Stimulated activated CD8-positive, alpha-beta memory T cell treated with anti-CD3 and anti-CD28 coated beads, Interleukin-7, amount 100 ng/mL, for 24 hours (primary cell): ENCODE results near the gene FGF12.

Experiments used
- DNase-seq: peaks from one replicate; pipeline ENCODE4 v3.0.0-alpha.2; 2020; ENCODE audit warnings: low read depth

FGF12 gene

DNA sequence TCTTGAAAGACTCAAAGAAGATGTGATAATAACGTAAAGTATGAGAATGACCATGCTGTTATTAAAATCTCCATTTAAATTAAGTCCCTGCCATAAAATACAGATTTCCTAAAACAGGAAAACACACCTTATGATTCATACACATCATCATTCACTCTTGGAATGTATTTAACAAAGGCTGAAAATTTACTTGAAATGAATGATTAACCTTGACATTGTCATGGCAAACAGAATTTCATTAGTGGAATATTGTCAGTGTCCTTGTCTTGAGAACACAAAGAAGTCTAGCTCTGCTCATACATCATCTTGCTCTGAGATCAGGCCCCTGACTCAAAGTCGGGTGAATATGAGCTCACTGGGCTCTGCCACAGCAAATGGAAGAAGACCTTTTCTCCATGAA lies 313.9 kb downstream of the FGF12 start:
- no peak for DNase-seq

DNA sequence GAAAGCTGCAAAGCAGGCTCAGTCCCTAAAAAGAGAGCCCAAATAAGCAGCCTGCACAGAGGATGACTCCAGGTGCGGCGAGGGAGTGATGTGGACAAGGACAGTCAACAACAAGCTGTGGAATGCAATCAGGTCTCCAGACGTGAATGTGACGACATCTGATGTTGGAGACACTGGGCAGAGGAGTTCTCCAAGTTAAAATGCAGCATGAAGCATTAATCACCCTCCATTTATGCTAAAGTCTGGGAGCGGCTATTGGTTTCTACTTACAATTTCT lies 316.7 kb downstream of the FGF12 start:
- no peak for DNase-seq

DNA sequence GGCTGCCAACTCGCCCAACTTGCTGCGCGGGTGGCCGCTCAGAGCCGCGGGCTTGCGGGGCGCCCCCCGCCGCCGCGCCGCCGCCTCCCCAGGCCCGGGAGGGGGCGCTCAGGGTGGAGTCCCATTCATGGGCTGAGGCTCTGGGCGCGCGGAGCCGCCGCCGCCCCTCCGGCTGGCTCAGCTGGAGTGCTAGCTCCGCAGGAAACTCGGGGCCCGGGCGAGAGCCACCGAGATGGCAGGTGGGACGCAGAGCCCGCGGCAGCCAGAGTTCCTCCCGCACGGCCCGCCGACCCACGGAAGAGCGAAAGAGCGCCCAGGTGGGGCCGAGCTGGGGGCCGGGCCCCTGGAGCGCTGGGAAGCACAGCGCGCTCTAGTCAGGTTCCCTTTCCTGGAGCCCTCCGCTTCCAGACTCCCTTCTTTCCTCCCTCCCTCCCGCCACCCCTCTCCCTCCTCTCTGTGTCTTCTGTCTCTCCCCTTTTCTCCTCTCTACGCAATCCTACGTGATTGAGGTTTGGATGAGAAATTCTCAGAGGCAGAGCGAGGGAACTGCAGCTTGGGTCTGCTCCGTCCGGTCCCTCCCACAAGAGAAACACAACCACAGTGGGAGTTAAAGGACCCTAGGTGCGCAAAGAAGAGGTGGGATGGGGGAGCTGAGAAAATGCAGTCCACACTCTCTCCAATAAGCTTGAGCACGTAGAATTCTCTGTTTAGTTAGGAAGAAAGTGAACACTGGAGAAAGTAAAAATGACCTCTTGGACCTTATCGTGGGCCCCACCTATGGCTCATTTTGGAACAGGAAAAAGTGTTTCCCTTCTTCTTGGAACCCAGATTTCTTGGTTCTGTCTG lies 317.3 kb downstream of the FGF12 start:
- no peak for DNase-seq

DNA sequence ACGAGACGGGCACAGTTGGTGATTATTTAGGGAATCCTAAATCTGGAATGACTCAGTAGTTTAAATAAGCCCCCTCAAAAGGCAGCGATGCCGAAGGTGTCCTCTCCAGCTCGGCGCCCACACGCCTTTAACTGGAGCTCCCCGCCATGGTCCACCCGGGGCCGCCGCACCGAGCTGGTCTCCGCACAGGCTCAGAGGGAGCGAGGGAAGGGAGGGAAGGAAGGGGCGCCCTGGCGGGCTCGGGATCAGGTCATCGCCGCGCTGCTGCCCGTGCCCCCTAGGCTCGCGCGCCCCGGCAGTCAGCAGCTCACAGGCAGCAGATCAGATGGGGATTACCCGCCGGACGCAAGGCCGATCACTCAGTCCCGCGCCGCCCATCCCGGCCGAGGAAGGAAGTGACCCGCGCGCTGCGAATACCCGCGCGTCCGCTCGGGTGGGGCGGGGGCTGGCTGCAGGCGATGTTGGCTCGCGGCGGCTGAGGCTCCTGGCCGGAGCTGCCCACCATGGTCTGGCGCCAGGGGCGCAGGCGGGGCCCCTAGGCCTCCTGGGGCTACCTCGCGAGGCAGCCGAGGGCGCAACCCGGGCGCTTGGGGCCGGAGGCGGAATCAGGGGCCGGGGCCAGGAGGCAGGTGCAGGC lies 318.0 kb downstream of the FGF12 start:
- DNase-seq, result no peak

DNA sequence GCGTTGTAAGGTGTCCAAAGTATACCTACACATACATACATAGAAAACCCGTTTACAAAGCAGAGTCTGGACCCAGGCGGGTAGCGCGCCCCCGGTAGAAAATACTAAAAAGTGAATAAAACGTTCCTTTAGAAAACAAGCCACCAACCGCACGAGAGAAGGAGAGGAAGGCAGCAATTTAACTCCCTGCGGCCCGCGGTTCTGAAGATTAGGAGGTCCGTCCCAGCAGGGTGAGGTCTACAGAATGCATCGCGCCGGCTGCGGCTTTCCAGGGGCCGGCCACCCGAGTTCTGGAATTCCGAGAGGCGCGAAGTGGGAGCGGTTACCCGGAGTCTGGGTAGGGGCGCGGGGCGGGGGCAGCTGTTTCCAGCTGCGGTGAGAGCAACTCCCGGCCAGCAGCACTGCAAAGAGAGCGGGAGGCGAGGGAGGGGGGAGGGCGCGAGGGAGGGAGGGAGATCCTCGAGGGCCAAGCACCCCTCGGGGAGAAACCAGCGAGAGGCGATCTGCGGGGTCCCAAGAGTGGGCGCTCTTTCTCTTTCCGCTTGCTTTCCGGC lies 318.6 kb downstream of the FGF12 start:
- DNase-seq, result no peak

DNA sequence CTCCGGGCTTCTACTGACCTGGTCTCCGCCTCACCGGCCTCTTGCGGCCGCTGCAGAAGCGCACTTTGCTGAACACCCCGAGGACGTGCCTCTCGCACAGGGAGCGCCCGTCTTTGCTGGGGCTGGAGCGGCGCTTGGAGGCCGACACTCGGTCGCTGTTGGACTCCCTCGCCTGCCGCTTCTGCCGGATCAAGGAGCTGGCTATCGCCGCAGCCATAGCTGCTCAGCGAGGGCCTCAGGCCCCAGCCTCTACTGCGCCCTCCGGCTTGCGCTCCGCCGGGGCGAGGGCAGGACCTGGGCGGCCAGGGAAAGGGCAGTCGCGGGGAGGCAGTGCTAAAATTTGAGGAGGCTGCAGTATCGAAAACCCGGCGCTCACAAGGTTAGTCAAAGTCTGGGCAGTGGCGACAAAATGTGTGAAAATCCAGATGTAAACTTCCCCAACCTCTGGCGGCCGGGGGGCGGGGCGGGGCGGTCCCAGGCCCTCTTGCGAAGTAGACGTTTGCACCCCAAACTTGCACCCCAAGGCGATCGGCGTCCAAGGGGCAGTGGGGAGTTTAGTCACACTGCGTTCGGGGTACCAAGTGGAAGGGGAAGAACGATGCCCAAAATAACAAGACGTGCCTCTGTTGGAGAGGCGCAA lies 319.2 kb downstream of the FGF12 start:
- DNase-seq, result no peak

DNA sequence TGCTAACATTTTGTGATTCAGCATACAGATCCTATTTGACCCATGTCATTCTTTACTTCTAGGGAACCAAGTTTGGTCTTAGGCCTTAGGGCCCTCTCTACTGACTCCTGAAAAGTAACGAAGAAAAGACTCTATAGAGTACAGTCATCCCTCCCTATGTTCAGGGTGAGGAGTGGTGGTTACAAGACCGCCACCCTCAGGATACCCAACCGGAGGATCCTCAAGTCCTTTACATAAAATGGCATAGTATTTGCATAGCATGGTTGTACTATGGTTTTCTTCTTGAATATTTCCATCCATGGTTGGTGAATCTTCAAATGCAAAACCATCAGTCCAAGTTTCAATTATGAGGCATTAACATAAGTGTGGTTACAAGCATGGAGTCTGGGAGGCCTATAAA lies 327.6 kb downstream of the FGF12 start:
- DNase-seq, result no peak

DNA sequence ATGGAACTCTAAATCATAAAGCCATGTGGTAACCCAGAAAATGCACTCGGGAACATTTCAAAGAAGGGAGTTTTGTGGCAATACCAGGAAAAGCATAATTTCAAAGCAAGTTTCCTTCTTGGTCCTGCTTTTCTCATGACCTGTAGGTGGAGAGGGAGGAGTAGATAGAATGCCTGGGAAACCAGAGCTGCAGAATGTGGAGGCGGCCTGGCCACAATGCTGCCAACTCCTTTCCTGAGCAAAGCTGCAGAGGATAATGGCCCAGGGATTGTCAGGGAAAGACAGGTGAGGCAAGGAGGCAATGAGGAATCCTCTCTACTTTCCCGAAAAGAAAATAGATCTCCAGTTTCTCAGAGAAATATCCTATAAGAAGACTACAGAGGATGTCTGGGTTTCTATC lies 330.3 kb downstream of the FGF12 start:
- no peak for DNase-seq

DNA sequence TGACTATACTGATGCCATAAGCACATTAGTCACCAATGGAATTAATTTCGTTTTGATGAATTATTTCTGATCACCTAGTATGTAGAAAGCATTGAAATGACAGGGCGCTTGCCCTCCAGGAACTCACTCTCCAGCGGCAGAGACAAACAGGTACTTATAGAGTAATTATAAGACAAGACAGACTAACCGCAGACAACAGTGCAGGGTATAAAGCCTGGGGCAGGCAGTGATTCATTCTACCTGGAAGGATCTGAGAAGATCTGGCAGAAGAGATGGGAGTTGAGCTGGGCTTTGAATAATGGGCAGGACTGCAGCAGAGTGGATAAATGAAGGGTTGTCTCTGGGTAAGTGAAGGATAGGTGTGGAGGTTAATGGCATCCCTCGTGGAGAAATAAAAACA lies 331.8 kb downstream of the FGF12 start:
- no peak for DNase-seq

DNA sequence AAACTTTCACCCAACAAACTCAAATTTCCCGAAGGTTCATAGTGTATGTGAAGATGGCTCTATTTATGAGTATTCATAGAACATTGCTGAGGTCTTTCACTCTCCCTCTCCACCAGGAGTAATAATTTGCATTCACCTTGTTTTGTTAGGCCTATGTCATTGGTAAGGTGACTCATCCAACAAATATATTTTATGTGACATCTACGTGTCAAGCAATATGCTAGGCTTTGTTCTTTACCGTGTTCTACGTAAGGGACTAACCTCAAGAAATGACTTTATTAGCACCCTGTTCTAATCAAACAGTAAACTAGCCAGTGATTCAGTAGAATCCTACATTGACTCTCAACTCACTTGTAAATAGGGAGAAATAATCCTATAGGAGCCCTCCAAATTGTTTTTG lies 334.4 kb downstream of the FGF12 start:
- no peak for DNase-seq

DNA sequence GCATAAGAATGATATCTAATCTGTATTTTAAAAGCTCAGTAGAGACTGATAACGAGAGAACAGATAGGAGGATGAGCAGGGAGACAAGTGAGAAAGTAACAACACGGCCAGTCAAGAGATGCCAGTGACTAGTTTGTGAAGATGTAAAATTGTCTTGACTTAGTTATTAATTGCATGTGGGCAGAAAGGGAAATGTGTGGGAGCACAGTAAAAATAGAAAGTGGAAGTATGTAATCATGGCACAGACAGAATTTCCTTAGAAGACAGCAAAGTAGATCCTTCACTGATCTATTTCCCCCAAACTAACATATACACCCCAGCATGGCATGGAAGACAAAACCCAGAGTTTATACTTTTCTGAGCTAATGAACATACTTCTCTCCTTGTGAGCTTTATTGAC lies 344.5 kb downstream of the FGF12 start:
- no peak for DNase-seq

DNA sequence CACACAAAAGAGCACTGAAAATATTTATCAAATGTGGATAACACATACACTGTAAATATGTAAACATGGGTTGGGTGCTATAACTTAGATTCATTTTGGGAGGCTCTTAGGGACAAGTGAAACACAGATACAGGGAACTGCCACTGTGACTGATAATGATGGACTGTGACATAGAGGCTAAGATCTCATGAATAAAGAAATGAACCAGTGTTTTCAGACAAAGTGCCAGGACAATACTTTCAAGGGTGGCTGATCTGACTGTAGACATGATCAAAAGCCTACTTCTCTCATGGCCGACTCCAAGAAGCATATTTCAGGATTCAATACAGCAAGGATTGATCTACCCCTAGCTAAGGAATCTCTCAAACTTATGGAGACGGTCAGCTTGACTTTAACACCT lies 353.8 kb downstream of the FGF12 start:
- DNase-seq, result no peak

DNA sequence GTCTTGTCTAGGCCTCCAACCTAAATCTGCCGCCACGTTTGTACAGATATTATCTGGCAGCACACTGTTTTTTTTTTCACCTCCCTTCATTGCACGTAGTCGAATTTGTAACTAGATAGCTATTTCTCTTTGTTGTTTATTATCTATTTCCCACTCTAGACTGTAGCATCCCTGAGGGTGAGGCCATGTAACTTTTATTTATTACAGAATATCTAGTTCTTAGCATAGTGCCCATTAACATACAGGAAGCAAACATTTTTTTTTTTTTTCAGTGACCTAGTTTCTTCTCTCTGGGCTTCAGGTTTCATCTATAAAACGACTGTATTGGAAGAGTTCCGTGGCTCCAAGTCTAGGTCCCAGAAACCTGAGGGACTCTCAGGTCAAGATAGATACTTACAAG lies 354.3 kb downstream of the FGF12 start:
- DNase-seq, result no peak

DNA sequence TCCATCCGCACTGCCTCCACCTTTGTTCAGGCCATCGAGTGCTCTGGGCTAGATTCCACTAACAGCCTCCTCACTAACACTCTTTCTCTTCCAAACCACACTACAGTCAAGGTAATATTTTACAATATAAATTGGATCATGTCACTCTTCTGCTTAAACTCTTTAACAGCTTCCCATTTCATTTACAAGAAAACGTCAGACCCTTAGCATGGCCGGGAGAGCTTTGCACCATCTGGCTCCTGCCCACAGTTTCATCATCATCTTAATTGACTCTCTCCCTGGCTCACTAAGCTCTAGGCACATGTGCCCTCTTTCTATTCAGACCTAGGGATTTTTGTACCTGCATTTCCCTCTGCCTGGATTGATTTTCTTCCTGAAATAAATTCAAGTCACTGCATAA lies 354.7 kb downstream of the FGF12 start:
- no peak for DNase-seq

DNA sequence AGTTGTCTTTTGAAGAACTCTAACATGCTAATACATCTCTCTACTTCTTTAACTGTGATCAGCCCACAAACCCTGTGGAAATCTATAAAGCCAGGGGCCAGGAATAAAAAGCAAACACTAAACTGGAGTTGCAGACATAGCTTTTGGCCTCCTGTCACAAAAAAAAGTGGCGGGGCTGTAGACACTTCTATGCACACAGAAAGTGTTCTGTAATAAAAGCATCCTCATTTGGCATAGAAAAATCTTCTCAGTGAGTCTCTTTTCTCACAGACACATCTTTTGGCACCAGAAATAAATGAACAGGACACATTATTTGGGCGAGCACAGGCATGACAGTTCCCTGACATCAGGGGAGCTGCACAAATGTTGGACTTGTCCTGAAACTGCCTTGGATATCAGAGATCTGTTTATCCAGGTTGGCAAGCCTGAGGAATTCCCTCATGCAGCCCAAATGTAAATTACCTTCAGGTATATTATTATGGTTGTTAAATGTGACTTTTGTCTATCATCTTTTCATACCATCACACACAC lies 355.4 kb downstream of the FGF12 start:
- no peak for DNase-seq

DNA sequence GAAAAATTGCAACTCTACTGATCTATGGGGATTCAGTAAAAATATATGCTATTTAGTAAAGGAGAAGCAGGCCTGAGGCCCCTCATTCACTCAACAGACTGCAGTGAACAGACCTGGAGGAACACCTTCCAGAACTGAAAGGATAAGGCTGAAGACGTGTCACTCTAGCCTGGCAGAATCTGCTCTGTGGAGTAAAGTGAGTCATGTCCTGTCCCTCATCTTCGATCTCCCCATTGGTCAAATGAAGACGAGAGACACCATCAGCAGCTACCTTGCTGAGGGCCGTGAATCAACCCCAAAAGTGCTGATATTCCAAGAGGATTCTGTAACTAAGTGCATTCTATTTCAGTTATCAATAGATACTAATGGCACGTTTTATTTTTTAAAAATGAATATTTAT lies 359.7 kb downstream of the FGF12 start:
- no peak for DNase-seq

DNA sequence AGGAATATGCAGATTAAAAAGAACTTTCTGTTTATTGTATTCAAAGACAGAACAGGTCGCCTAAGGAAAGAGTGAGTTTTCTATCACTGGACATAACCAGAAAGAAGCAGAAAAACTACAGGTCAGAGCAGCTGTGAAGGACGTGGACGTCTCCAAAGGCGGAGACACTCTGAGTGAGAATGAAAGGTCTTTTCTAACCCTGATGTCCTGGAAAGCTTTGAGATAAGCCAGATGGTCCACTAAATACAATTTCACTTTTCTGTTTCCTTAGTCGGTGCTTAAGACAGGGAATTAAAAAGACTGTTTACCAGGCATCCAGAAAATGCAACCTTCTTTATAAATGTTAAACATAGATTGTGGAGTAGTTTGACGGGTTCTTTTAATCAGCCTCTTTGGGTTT lies 360.4 kb downstream of the FGF12 start:
- no peak for DNase-seq

DNA sequence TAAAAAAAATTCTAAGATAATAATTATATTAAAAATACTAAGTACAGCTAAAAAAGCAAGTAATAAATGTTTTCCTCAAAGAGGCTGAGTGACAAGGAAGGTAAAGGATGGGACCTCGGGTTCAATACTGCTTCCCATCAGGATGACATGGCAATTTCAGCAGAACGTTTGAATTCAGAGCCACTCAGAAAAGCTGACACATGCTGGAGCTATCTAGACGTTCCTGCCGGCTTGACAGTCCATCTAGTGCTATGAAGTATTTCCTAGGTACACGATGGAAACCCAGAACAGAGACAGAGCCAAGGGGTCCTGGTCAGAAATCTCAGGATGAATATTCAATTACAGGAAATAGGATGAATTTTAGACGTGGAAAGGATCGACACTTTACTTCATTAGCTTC lies 361.8 kb downstream of the FGF12 start:
- no peak for DNase-seq

DNA sequence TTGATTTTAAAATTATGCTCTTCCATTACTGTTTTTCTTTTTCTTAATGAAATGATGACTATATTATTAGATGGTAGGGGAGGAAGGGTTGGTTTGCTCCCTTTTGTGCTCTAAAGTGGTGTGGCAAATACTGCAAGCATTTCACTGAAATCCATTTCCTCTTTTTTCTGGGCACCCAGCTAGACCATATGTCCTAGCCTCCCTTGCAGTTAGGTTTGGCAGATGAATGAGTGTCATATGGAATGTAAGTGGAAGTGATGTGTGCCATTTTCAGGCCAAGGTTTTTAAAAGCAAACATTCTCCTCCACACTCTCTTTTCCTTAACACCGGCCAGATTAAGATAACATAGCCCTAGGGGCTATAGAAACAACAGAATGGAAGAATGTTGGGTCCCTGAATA lies 363.0 kb downstream of the FGF12 start:
- DNase-seq, result no peak

DNA sequence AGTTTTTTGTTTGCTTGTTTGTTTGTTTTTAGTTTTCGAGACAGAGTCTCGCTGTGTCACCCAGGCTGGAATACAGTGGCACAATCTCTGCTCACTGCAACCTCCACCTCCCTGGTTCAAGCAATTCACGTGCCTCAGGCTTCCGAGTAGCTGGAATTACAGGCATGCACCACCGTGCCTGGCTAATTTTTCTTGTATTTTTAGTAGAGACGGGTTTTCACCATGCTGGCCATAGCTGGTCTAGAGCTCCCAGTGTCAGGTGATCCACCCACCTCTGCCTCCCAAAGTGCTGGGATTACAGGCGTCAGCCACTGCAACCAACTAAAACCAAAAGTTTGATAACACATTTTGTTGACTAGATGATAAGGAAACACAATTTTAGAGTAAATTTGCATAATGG lies 372.7 kb downstream of the FGF12 start:
- no peak for DNase-seq

DNA sequence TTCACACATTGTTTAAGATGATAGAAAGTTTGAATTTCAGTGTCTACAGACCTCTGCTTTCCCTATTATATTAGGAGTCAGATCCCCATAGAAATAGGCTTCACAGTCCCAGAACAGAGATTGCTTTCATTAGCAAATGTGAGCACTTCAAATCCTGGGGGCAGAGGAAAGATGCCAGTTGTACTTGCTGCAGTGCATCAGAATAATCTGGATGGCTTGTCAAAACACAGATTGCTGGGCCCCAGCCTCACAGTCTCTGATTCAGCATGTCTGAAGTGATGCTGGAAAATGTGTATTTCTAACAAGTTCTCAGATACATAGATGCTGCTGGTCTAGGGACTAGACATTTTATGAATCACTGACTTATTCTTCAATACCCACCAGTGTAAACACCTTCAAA lies 375.2 kb downstream of the FGF12 start:
- no peak for DNase-seq

DNA sequence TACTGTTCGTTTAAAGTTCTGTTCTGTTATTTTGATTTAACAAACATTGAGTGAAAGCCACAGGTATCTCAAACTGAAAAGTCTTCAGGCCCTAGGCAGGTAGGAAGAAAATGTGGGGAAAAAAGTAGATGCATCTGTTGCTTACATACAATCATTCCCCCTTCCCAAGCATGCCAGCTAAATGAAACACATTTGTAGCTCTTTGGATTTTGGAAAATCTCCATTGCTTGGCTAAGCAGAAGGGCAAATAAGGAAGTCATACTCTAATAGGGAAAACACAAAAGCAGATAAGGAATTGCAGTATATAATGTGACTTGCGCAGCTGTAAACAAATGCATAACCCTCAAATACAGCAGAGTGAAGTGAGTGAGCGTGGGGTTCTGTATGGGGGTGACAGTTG lies 375.9 kb downstream of the FGF12 start:
- no peak for DNase-seq

DNA sequence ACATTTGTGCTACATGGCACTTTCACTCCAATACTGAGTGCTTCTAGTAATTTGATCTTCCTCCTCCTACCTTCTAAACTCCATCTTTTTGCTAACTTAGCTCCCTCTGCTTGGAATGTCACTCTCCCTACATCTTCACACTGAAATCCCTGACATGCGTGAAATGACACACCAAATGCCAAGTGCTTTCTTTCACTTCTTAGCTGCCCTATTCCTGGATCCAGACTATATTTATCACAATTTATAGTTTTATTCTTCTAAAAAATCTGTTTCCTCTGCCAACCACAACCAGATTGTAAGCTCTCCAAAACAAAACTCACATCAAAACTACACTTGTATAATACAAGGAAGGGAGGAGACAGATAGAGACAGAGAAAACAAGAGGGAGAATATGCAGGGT lies 387.3 kb downstream of the FGF12 start:
- DNase-seq, result no peak
